ENCODE data around the gene THEMIS. TPM values are rescaled to one million over a fixed set of nuclear protein-coding genes. Genes with fewer than 3 reads are reported as not detected.

Gene THEMIS
- total RNA-seq, 1 experiment from 2014 or later: not detected

GRCh38 chr6:127904160-127904559, 3.3 kb upstream of the THEMIS start (continued):
- TF ChIP-seq, protein P1, sequence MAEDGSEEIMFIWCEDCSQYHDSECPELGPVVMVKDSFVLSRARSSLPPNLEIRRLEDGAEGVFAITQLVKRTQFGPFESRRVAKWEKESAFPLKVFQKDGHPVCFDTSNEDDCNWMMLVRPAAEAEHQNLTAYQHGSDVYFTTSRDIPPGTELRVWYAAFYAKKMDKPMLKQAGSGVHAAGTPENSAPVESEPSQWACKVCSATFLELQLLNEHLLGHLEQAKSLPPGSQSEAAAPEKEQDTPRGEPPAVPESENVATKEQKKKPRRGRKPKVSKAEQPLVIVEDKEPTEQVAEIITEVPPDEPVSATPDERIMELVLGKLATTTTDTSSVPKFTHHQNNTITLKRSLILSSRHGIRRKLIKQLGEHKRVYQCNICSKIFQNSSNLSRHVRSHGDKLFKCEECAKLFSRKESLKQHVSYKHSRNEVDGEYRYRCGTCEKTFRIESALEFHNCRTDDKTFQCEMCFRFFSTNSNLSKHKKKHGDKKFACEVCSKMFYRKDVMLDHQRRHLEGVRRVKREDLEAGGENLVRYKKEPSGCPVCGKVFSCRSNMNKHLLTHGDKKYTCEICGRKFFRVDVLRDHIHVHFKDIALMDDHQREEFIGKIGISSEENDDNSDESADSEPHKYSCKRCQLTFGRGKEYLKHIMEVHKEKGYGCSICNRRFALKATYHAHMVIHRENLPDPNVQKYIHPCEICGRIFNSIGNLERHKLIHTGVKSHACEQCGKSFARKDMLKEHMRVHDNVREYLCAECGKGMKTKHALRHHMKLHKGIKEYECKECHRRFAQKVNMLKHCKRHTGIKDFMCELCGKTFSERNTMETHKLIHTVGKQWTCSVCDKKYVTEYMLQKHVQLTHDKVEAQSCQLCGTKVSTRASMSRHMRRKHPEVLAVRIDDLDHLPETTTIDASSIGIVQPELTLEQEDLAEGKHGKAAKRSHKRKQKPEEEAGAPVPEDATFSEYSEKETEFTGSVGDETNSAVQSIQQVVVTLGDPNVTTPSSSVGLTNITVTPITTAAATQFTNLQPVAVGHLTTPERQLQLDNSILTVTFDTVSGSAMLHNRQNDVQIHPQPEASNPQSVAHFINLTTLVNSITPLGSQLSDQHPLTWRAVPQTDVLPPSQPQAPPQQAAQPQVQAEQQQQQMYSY (CRISPR knock-in tag; IDR thresholded peaks at IDR 0.05): no peak

DNA sequence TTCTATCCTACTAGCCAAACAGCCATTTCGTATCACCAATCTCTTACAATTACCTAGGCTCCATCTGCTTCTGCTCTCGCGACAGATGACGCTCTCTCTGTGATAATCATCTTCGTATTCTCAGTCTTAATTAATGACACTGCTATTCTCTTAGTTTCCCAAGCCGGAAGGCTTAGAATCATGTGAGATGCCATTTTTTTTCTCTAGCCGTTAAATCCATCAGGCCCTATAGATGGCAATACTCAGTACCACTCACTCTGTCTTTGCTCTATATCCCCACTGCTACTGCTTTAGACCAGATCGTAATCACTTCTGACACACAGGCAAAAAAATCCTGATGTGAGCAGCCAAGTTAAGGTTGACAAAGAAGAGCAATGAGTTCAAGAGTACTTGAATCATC, 2.1 kb upstream of the THEMIS start:
- no peak overlapping the region for H3K4me3 Mint-ChIP-seq
- POLR2A ChIA-PET: no interaction called here

GRCh38 chr6:127897484-127897883, 3.4 kb downstream of the THEMIS start:
- CTCF ChIA-PET: no interaction called here
- H3K9me3 Mint-ChIP-seq: no peaks in the 10 kb centered on the region; the same call in 1 of the 2 replicates
- H3K4me3 Mint-ChIP-seq: no peak overlapping the region
- H3K27ac Mint-ChIP-seq: no peak overlapping the region
- POLR2A ChIA-PET: no interaction called here
- H3K36me3 Mint-ChIP-seq: no peaks in the 10 kb centered on the region
- no peaks in the 10 kb centered on the region for H3K27me3 Mint-ChIP-seq (ENCODE audit: low read depth)
- no peak for DNase-seq (ENCODE audit: low spot score)
- no peaks in the 10 kb centered on the region; the same call in 1 of the 2 replicates for H3K4me1 Mint-ChIP-seq
- ATAC-seq: no peak
- TF ChIP-seq NR3C1 (CRISPR knock-in tag; conservative IDR thresholded peaks at IDR 0.05; ENCODE audit: low read depth) (no peak), ZNF317 (CRISPR knock-in tag; IDR thresholded peaks at IDR 0.05; ENCODE audit: borderline replicate concordance, low read depth) (no peak), ZNF425 (CRISPR knock-in tag; conservative IDR thresholded peaks at IDR 0.05) (no peak), EMX1 (CRISPR knock-in tag; IDR thresholded peaks at IDR 0.05) (no peak), PRRX2 (CRISPR knock-in tag; IDR thresholded peaks at IDR 0.05) (no peak), CBFB (CRISPR knock-in tag; IDR thresholded peaks at IDR 0.05; ENCODE audit: low read depth) (no peak), FOXJ3 (CRISPR knock-in tag; IDR thresholded peaks at IDR 0.05; ENCODE audit: borderline replicate concordance) (no peak), ESRRA (CRISPR knock-in tag; IDR thresholded peaks at IDR 0.05; ENCODE audit: borderline replicate concordance) (no peak), TEAD4 (CRISPR knock-in tag; IDR thresholded peaks at IDR 0.05) (no peak), MXD4 (CRISPR knock-in tag; IDR thresholded peaks at IDR 0.05; ENCODE audit: borderline replicate concordance) (no peak)
- TF ChIP-seq, protein P2, sequence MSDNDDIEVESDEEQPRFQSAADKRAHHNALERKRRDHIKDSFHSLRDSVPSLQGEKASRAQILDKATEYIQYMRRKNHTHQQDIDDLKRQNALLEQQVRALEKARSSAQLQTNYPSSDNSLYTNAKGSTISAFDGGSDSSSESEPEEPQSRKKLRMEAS (CRISPR knock-in tag; IDR thresholded peaks at IDR 0.05): no peak
- TF ChIP-seq, protein P3, sequence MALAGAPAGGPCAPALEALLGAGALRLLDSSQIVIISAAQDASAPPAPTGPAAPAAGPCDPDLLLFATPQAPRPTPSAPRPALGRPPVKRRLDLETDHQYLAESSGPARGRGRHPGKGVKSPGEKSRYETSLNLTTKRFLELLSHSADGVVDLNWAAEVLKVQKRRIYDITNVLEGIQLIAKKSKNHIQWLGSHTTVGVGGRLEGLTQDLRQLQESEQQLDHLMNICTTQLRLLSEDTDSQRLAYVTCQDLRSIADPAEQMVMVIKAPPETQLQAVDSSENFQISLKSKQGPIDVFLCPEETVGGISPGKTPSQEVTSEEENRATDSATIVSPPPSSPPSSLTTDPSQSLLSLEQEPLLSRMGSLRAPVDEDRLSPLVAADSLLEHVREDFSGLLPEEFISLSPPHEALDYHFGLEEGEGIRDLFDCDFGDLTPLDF (CRISPR knock-in tag; IDR thresholded peaks at IDR 0.05): no peak

More for the DNA sequence above, 2.1 kb upstream of the THEMIS start:
- peaks cover 5% of the 10 kb centered on the region for H3K4me1 Mint-ChIP-seq
- ATAC-seq (peak; percentile 44; the same call in 1 of the 2 replicates), DNase-seq (ENCODE audit: low spot score) (no peak)
- no peak overlapping the region for H3K27ac Mint-ChIP-seq
- H3K9me3 Mint-ChIP-seq: no peaks in the 10 kb centered on the region; the same call in 1 of the 2 replicates
- H3K27me3 Mint-ChIP-seq (ENCODE audit: low read depth): no peaks in the 10 kb centered on the region
- H3K36me3 Mint-ChIP-seq: no peaks in the 10 kb centered on the region
- TF ChIP-seq, protein P4, sequence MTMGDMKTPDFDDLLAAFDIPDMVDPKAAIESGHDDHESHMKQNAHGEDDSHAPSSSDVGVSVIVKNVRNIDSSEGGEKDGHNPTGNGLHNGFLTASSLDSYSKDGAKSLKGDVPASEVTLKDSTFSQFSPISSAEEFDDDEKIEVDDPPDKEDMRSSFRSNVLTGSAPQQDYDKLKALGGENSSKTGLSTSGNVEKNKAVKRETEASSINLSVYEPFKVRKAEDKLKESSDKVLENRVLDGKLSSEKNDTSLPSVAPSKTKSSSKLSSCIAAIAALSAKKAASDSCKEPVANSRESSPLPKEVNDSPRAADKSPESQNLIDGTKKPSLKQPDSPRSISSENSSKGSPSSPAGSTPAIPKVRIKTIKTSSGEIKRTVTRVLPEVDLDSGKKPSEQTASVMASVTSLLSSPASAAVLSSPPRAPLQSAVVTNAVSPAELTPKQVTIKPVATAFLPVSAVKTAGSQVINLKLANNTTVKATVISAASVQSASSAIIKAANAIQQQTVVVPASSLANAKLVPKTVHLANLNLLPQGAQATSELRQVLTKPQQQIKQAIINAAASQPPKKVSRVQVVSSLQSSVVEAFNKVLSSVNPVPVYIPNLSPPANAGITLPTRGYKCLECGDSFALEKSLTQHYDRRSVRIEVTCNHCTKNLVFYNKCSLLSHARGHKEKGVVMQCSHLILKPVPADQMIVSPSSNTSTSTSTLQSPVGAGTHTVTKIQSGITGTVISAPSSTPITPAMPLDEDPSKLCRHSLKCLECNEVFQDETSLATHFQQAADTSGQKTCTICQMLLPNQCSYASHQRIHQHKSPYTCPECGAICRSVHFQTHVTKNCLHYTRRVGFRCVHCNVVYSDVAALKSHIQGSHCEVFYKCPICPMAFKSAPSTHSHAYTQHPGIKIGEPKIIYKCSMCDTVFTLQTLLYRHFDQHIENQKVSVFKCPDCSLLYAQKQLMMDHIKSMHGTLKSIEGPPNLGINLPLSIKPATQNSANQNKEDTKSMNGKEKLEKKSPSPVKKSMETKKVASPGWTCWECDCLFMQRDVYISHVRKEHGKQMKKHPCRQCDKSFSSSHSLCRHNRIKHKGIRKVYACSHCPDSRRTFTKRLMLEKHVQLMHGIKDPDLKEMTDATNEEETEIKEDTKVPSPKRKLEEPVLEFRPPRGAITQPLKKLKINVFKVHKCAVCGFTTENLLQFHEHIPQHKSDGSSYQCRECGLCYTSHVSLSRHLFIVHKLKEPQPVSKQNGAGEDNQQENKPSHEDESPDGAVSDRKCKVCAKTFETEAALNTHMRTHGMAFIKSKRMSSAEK (CRISPR knock-in tag; IDR thresholded peaks at IDR 0.05; ENCODE audit: borderline replicate concordance): no peak
- TF ChIP-seq USF2 (CRISPR knock-in tag; IDR thresholded peaks at IDR 0.05): no peak
- TF ChIP-seq, protein P5, sequence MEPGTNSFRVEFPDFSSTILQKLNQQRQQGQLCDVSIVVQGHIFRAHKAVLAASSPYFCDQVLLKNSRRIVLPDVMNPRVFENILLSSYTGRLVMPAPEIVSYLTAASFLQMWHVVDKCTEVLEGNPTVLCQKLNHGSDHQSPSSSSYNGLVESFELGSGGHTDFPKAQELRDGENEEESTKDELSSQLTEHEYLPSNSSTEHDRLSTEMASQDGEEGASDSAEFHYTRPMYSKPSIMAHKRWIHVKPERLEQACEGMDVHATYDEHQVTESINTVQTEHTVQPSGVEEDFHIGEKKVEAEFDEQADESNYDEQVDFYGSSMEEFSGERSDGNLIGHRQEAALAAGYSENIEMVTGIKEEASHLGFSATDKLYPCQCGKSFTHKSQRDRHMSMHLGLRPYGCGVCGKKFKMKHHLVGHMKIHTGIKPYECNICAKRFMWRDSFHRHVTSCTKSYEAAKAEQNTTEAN (CRISPR knock-in tag; IDR thresholded peaks at IDR 0.05): no peak
- CTCF ChIA-PET: no interaction called here
